T follicular helper cell (primary cell): ENCODE results near the gene COL4A2.

ENCODE experiments used
- DNase-seq: peaks from one replicate; pipeline ENCODE4 v3.0.0-alpha.2; 2020; ENCODE audit warnings: low read depth

COL4A2 gene

DNA sequence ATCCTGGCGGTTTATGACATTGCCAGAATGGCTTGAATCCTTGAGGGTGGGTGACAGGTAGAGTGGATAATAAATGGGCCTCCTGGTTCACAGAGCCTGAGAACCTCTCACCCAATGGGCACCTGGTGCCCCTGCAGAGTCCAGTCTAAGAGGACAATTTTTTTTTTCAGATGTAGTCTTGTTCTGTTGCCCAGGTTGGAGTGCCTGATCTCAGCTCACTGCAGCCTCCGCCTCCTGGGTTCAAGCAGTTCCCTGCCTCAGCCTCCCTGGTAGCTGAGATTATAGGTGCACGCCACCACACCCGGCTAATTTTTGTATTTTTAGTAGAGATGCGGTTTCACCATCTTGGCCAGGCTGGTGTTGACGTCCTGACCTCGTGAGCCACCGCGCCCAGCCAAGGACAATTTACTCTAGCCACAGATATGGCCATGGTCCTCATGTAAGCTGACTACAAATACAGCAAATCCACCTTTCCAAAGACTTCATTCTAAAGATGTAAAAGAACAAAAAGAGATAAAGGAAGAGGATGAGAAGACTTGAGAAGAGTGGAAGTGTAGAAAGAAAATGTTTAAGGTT lies 33.0 kb downstream of the COL4A2 start:
- DNase-seq: no peak

DNA sequence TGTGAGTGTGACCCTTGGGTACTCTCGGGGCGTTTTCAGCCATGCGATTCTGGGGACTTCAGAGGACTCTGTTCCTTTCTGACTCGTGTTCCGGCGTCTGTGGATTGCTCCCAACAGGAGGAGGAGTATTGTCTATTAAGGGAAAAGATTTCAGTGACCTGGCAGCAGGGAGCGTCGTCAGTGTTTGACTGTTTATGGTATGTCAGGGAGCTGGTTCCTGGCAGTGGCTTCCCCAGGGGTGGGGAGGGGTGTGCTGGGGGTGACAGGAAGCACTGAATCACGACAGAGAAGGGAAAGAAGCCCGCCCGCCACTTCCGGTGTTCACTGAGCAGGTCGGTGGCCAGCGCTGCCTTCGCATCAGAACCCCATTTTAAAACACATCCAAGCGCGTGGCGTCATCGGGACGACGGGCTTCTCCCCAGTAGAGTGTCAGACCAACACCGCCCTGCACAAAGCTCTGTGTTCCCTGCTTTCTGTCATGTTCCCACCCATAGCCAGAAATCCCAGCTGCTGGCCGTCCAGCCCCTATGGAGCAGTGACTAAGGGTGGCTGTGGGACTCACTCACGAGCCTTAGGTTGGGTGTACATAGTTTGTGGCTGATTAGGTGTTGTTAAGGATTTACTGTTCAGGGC lies 33.8 kb downstream of the COL4A2 start:
- DNase-seq: peak; percentile 6

DNA sequence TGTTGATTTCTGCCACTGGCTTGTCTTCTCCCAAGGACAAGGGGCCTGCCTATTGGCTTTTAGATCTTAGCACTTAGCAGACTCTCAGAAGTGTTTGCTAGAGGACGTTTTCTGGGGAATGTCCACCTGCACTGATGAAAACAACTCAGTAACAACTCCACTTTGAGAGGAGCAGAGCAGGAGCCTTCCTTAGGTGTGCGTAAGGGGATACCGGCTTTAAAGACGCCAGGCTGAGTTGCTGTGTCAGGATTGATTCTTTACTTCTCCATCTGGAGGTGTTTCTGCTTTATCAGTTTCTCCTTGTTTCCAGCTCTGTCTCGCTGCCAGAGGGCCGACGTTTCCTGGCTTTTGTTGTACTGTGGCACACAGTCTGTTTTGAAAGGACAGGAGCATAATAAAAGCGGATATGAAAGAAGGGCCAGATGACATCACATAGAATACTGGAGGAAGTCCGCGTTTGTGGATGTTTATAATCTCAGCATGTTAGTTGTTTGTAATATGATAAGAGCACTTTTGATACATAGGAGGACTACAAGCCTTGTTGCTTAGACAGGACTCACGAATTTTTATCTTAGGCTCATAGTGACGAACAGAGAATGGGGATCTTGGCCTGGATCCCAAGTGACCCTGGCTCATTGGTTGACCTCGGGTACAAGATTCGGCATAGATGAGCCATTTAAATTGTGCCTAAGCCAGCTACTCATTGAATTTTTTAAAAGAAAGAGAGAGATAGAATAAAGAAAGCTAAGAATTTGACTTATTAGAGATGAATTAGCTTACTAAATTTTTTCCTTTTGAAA lies 34.6 kb downstream of the COL4A2 start:
- DNase-seq: no peak

DNA sequence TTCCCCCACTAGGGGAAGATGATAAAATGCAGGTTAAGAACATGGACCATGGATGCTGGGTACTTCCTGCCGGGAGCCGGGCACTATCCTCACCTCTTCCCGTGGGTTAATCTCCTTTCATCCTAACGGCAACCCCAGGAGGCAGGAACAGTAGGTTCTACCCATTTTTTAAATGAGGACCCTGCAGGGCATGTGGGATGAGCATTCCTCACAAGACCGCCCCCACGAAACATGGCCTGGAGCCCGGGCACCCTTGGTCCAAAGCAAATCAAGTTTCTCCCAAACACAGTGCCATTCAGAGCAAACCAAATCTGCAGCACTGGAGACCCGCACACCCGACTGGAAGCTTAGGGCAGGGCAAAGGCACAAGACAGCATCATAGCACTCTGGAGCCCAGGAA lies 35.4 kb downstream of the COL4A2 start:
- DNase-seq: no peak

DNA sequence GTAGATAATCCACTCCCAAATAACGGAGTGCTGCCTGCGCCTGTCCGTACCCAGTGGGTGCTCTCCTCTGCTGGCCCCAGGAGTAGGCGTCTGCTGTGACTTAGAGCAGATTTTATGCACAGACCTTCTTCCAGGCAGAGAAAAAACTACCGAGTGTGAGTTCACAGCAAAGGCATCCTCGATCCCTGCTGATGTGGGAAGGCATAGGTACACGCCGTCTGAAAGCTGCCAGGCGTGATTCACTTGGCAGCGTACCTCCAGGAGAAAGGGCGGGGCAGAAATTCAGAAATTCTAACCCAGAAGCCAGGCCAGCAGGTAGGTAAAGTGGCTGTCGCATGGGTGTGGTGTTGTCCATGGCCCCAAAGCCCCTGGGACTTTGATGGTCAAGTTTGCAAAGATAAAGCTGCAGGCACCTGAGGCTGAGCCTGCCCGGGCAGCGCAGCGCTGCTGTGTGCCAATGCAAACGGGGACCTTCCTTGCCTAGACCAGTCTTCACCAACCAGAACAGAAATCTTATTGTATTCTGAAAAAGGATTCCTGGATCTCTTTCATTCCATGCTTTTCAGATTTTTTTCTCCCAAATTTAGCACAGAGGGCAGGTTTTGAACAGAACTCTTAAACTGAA lies 36.3 kb downstream of the COL4A2 start:
- DNase-seq: no peak

- no peak for DNase-seq
Observed at GRCh38 chr13:110344320-110344719, 37.2 kb downstream of the COL4A2 start.

DNA sequence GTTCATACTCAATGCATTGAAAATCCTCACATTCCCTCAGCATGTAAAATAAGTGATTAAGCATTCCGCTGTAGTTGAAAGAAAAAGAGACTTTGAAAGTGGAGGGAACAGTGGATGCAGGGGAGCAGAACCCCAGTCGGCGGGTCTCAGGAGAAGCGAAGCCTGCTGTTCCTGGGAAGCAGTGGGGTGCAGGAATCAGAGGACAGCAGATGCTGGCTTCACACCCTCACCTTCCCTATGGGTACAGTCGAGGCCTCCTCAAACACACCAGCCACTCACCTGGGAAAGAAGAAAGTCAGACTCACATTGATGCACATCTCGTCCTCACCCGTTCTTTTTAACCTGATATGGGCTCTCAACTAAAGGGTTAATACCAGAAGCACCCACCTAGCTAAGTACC lies 38.2 kb downstream of the COL4A2 start:
- no peak for DNase-seq

DNA sequence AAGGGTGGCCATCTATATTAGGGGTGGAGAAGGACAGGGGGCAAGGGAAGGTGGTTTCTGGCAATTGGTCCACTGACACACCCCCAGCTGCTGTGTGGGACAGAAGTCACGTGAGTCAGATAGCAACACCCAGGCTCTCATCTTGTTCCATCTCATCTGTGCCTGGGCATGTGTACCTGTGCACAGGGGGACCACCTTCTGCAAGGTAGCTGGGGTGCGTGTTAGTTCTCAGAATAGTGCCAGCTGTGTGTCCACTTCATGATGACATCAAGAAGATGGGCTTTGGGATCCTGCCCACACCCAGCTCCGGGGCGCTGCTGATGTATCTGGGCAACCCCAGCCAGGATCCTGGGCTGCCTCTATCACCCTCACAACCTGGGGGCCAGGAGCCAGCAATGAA lies 38.6 kb downstream of the COL4A2 start:
- DNase-seq: no peak

- no peak for DNase-seq
Observed at GRCh38 chr13:110346661-110347067, 39.6 kb downstream of the COL4A2 start.

DNA sequence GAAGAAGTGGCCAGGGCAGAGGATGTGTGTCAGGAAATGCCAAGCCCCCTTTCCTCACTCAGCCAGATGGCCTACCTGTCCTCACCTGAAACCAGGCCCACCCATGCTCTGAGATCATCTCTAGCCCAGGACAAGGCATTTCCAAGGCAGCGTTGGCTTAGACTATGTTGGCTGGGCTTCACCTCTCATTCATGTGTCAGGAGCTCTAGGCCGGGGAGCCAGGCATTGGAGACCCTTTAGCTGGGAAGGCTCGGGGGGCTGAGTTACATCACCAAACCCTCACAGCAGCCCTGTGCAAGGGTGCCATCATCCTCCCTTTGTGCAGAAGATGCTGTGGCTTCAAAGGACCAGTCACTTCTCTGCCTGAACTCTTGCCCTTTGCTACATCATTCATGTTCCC lies 40.0 kb downstream of the COL4A2 start:
- no peak for DNase-seq

DNA sequence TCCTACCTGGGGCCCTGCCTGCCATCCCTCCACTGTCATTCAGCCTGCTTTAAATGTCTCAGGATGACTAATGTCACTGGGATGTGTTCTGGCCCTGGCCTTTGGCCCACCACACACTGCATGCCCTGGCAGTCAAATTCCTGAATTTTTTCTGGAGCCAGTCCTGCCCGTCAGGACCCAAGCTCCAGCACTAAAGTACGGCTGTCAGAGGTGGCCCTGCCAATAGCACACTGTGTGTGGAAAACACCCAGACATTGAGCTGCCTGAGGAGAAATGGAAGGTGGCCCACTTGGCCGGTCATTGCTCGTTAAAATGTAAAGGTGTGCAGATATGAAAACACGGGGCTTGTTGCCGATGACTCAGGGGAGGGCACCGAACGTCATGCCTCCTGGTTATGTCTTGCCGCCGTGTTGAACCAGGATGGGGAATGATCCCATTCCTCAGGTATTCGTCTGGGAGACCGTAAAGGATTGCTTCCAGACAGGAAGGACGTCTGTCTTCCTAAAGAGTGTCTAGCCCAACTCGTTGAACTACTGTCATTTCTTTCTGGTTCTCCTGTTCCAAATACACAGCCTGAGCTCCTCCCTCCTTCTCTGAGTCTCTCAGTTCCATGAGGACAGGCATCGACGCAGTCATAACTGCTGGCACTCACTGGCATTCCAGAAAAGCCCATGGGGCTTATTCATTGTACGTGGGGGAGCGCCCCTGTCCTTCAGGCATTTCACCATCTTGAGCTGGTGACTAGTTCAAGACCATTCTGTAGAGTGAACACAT lies 40.6 kb downstream of the COL4A2 start:
- DNase-seq: no peak

DNA sequence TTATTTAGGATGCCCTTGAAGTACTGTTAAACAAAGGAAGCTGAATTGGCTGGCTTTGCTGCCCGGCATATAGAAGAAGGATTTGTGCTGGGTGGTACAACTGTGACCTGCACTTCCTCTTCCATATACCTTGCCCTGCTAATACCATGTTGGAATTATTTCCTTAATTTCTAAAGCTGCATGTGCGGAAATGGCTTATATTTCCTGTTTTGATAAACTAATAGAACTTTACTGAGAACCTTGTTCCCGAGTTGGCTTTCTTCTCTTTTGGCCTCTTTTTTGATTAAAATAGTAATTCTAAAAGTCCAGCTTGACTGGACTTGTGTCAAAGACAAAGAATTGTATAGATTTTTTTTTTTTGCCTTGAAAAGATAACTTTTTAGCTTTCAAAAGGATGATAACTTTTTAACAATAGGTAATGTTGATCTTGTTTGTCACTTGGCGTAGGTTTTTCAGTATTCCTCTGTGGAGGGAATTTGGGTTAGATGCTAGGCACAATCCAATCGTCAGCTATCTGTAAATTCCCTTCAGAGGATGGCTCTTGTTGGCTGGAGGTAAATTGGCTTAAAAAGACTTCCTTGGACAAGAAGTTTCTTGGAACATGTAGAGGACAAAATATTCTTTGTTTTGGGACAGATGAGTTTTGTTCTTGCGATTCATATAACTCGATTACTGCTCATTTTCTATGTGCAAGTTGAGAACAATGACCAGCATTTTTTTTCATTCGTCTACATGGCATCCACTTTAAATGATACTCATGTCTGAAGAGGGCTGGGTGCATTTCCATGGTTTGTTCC lies 41.4 kb downstream of the COL4A2 start:
- DNase-seq: no peak

DNA sequence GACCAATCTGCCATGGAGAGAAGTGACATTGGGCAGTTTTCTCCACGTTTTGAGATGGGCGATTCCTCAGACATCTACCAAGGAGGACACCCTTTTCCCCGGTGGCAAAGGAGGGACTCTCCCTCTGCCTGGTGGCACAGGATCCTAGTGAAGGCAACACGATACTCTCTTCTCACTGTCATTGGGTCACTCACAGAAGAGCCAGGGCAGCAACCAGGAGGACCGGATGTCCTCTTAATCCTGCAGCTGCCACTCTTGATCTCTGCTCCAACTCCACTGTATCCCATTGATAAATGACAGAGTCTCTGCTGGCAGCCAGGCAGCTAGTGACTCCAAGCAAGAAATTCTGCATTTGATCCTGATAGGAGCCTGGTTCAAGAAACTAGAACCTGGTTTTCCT lies 42.2 kb downstream of the COL4A2 start:
- no peak for DNase-seq

DNA sequence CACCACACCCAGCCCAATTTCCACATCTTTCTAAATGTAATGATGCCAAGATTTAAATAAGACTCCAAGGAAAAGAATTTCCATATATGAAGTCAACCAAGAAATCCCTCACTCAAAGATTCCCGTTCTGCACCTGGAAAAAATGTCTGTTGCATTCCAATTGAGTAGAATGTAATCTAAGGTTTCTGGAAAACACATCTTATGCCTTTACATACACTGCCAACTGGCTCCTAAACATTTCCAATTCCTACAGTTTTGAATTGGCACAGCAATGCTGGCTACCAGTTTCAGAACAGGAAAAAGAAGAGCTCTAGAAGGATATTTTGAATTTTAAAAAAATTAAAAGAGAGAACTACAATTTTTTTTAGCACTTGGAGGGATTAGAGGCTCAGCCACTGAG lies 43.0 kb downstream of the COL4A2 start:
- no peak for DNase-seq

DNA sequence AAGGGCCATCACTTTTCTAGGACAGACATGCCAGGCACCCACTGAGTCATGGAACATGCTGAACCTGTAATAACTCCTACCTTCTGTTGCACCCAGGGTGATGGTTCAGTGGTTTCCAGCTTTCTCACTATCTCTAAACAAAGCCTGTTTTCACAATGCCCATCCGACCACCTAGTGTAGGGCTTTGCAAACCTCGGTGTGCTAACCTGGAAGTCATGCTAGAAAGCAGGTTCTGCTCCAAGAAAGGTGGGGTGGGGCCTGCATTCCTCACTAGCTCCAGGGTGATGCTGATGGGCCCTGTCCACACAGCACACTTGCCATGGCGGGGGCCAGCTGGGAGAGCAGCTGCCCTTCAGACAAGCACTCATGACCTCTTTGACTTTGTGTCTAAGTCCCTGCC lies 43.4 kb downstream of the COL4A2 start:
- no peak for DNase-seq

- DNase-seq: no peak
Observed at GRCh38 chr13:110351636-110352420, 44.7 kb downstream of the COL4A2 start.

DNA sequence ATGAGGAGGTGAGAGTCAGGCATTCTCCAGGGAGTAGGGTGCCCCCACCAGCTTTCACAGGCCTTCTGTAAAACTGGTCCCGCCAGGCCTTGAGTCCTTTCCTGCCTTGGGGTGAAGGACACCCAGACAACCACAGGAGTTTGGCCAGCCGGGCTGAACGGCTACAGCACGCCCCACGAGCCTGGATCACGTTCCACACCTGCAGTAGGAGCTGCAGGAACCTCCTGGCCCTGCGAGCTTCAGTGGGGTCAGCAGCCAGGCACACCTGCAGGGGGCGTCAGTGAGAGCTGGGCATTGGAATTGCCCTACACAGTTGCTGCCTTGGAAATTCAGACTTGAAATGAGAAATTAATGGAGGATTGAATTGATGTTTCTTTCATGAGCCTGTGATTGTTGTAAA lies 45.7 kb downstream of the COL4A2 start:
- no peak for DNase-seq

GRCh38 chr13:110353339-110353977 lies 46.4 kb downstream of the COL4A2 start:
- DNase-seq: no peak

- no peak for DNase-seq
Observed at GRCh38 chr13:110354123-110354627, 47.1 kb downstream of the COL4A2 start.
